DOHH2 (cell line): Measurements from ENCODE around the gene NEK11.

Experiments used
- EZH2phosphoT487 ChIP-seq: fragments of 200-600 bp; sonication (generic); IDR thresholded peaks from 2 replicates; pipeline ENCODE4 v1.6.1; 2017; ENCODE audit warnings: borderline replicate concordance, mild to moderate bottlenecking, antibody characterized with exemption, low read length, moderate library complexity, mixed read lengths
- TF ChIP-seq, protein P1 (sequence below): fragments of 200-600 bp; sonication (generic); IDR thresholded peaks from one replicate; pipeline ENCODE4 v1.5.1; 2014; ENCODE audit warnings: antibody characterized with exemption, mild to moderate bottlenecking, low read depth, low read length; ENCODE audit not compliant: poor library complexity, severe bottlenecking

- TF ChIP-seq, protein P1, sequence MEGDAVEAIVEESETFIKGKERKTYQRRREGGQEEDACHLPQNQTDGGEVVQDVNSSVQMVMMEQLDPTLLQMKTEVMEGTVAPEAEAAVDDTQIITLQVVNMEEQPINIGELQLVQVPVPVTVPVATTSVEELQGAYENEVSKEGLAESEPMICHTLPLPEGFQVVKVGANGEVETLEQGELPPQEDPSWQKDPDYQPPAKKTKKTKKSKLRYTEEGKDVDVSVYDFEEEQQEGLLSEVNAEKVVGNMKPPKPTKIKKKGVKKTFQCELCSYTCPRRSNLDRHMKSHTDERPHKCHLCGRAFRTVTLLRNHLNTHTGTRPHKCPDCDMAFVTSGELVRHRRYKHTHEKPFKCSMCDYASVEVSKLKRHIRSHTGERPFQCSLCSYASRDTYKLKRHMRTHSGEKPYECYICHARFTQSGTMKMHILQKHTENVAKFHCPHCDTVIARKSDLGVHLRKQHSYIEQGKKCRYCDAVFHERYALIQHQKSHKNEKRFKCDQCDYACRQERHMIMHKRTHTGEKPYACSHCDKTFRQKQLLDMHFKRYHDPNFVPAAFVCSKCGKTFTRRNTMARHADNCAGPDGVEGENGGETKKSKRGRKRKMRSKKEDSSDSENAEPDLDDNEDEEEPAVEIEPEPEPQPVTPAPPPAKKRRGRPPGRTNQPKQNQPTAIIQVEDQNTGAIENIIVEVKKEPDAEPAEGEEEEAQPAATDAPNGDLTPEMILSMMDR = no peak
- TF ChIP-seq EZH2phosphoT487 = no peak
Measured at GRCh38 chr3:131371688-131372066, 345.0 kb downstream of the NEK11 start.
